ENCODE measurements around the gene ASB16.

Gene ASB16

GRCh38 chr17:44167181-44167861 is 3.2 kb upstream of the ASB16 start:
- no peak for ATAC-seq
- TF ChIP-seq SNAI2 (CRISPR knock-in tag; IDR thresholded peaks at IDR 0.05) = no peak
- no peak for TF ChIP-seq POU6F1 (CRISPR knock-in tag; IDR thresholded peaks at IDR 0.05; ENCODE audit: borderline replicate concordance, low read depth)
- no peak for TF ChIP-seq PATZ1 (CRISPR knock-in tag; IDR thresholded peaks at IDR 0.05; ENCODE audit: borderline replicate concordance)
- no peak for TF ChIP-seq ARNTL (CRISPR knock-in tag; IDR thresholded peaks at IDR 0.05; ENCODE audit: borderline replicate concordance, low read depth)
- TF ChIP-seq ESRRG (CRISPR knock-in tag; IDR thresholded peaks at IDR 0.05) = no peak

GRCh38 chr17:44170135-44170498 is 387 bp upstream of the ASB16 start:
- TF ChIP-seq ZC3H10 (CRISPR knock-in tag; IDR thresholded peaks at IDR 0.05) (no peak), PATZ1 (CRISPR knock-in tag; IDR thresholded peaks at IDR 0.05; ENCODE audit: borderline replicate concordance) (no peak), TCF4 (CRISPR knock-in tag; IDR thresholded peaks at IDR 0.05; ENCODE audit: borderline replicate concordance) (no peak), ARNTL (CRISPR knock-in tag; IDR thresholded peaks at IDR 0.05; ENCODE audit: borderline replicate concordance, low read depth) (no peak), RARB (CRISPR knock-in tag; IDR thresholded peaks at IDR 0.05) (no peak)
- TF ChIP-seq, protein P1, sequence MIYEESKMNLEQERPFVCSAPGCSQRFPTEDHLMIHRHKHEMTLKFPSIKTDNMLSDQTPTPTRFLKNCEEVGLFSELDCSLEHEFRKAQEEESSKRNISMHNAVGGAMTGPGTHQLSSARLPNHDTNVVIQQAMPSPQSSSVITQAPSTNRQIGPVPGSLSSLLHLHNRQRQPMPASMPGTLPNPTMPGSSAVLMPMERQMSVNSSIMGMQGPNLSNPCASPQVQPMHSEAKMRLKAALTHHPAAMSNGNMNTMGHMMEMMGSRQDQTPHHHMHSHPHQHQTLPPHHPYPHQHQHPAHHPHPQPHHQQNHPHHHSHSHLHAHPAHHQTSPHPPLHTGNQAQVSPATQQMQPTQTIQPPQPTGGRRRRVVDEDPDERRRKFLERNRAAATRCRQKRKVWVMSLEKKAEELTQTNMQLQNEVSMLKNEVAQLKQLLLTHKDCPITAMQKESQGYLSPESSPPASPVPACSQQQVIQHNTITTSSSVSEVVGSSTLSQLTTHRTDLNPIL (CRISPR knock-in tag; IDR thresholded peaks at IDR 0.05; ENCODE audit: low read depth) = no peak

GRCh38 chr17:44171931-44172455 is 1.5 kb downstream of the ASB16 start:
- no peak for ATAC-seq
- TF ChIP-seq SNAI2 (CRISPR knock-in tag; IDR thresholded peaks at IDR 0.05) = no peak
- no peak for TF ChIP-seq OSR1 (CRISPR knock-in tag; IDR thresholded peaks at IDR 0.05)
- TF ChIP-seq, protein P2, sequence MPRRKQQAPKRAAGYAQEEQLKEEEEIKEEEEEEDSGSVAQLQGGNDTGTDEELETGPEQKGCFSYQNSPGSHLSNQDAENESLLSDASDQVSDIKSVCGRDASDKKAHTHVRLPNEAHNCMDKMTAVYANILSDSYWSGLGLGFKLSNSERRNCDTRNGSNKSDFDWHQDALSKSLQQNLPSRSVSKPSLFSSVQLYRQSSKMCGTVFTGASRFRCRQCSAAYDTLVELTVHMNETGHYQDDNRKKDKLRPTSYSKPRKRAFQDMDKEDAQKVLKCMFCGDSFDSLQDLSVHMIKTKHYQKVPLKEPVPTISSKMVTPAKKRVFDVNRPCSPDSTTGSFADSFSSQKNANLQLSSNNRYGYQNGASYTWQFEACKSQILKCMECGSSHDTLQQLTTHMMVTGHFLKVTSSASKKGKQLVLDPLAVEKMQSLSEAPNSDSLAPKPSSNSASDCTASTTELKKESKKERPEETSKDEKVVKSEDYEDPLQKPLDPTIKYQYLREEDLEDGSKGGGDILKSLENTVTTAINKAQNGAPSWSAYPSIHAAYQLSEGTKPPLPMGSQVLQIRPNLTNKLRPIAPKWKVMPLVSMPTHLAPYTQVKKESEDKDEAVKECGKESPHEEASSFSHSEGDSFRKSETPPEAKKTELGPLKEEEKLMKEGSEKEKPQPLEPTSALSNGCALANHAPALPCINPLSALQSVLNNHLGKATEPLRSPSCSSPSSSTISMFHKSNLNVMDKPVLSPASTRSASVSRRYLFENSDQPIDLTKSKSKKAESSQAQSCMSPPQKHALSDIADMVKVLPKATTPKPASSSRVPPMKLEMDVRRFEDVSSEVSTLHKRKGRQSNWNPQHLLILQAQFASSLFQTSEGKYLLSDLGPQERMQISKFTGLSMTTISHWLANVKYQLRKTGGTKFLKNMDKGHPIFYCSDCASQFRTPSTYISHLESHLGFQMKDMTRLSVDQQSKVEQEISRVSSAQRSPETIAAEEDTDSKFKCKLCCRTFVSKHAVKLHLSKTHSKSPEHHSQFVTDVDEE (CRISPR knock-in tag; IDR thresholded peaks at IDR 0.05) = no peak
- no peak for TF ChIP-seq ISL1 (CRISPR knock-in tag; IDR thresholded peaks at IDR 0.05)
- no peak for TF ChIP-seq CSDC2 (CRISPR knock-in tag; IDR thresholded peaks at IDR 0.05)
- TF ChIP-seq ZC3H10 (CRISPR knock-in tag; IDR thresholded peaks at IDR 0.05) = no peak
- no peak for TF ChIP-seq CSRNP3 (CRISPR knock-in tag; IDR thresholded peaks at IDR 0.05)
- TF ChIP-seq, protein P1 (CRISPR knock-in tag; IDR thresholded peaks at IDR 0.05; ENCODE audit: low read depth) = no peak
- TF ChIP-seq ARNTL (CRISPR knock-in tag; IDR thresholded peaks at IDR 0.05; ENCODE audit: borderline replicate concordance, low read depth) = no peak

More at GRCh38 chr17:44170135-44170498, 387 bp upstream of the ASB16 start:
- ATAC-seq = no peak

Data from SK-N-SH treated with all-trans-retinoic acid at 6 μM for 48 hours (cell line).